Measurements from ENCODE around the gene PSMD1.
A peak's percentile ranks its signal among the peaks of the same experiment; 100 is the strongest.

The PSMD1 gene

DNA sequence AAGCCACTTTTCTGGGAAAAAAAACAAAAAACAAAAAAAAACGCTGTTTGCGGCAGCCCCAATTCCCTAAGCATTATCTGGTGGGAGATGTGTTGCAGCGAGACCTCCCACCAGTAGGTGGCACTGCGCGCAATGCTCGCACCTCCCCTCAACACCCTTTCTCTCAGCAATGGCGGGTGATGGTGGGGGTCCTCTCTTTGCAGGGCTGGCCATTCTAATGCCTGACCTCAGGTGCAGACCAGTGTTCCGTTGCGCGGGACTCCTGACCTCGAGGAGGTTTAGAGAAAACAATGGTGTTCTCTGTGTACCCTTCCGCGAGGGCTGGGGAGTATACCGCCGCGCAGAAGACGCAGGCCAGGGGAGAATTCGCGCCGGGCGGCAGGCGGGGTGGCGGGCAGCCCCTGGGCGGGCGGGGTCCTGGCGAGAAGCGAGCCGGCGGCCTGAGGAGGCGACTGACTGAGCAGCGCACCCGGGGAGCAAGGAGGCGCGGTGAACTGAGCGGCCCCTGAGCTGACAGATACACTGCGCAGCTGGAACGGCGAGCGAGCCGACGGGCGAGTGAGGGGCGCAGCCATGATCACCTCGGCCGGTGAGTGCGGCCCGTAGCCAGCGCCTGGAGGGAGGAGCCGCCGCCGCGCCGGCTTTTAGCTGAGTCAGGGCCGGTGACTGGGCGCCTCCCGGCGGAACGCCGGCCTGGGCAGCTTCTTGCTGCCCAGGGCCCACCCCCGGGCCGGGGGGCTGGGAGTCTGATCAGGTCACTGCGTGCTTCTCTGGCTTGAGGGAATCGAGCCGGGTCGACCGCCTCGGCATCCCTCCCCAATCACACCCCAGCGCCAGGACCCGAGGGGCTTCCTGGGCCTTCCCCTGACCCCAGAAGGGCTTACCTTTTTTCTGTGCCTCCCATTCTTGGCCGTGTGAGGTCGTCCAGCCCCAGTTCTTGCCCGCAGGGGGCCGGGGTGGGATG lies at the start of gene PSMD1:
Gene PSMD1, plus strand, starts transcription at position 415 of the 964 bp plus-strand sequence. Its CDS starts 159 bp downstream, at position 574.
- H3K36me3 ChIP-seq (ENCODE audit: control insufficient read depth, insufficient read depth, low read length) = no peaks in the 10 kb centered on the region
- no peaks in the 10 kb centered on the region for H3K27me3 ChIP-seq (ENCODE audit: control insufficient read depth, insufficient read depth, low read length)
- H3K9ac ChIP-seq (ENCODE audit: low read length) = peak within 1 kb of the TSS; percentile 75
- peak within 1 kb of the TSS; percentile 96 for H3K4me3 ChIP-seq (ENCODE audit: low read length)
- H3K4me1 ChIP-seq (ENCODE audit: control insufficient read depth, insufficient read depth, low read length) = peaks cover 17% of the 10 kb centered on the region
- peak within 1 kb of the TSS; percentile 97 for H3K27ac ChIP-seq (ENCODE audit: low read depth, low read length)

DNA sequence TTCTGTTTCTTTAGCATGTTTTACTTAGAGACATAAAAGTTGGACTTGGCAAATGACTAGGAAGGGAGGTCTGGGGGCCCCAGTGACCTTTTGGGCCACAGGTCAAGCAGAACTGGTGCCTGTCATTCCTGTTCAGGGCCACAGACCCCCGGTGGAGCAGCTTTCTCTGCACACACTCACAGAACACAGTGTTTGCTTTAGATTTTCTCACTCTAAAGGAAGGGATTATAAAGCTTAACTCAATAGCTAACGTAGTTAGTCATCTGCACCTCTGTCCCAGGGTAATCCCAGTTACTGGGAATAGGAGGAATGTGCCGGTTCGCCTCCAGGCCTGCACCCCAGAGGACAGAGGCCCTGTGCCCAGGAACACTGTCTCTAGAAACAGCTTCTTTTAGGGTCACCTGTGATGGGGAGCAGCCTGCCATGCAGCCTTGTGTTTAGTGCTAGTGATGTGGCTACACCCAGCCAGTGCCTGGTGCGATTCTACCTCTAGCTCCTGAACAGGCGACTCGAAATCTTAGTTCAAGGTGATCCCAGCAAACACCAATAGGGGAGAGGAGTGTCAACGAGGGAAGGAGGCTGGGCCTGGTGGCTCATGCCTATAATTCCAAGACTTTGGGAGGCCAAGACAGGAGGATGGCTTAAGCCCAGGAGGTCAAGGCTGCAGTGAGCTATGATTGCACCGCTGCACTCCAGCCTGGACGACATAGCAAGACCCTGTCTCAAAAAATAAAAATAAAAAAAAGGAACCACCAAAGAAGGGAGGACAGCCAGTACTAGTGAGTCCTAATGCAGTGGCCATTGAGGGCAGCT lies 49.2 kb upstream of the PSMD1 start:
- Histone ChIP-seq H3K9ac (ENCODE audit: low read length) (no peak overlapping the region), H3K27ac (ENCODE audit: low read depth, low read length) (no peak overlapping the region), H3K27me3 (ENCODE audit: control insufficient read depth, insufficient read depth, low read length) (no peaks in the 10 kb centered on the region), H3K36me3 (ENCODE audit: control insufficient read depth, insufficient read depth, low read length) (no peaks in the 10 kb centered on the region), H3K4me1 (ENCODE audit: control insufficient read depth, insufficient read depth, low read length) (no peaks in the 10 kb centered on the region), H3K4me3 (ENCODE audit: low read length) (no peak overlapping the region)

DNA sequence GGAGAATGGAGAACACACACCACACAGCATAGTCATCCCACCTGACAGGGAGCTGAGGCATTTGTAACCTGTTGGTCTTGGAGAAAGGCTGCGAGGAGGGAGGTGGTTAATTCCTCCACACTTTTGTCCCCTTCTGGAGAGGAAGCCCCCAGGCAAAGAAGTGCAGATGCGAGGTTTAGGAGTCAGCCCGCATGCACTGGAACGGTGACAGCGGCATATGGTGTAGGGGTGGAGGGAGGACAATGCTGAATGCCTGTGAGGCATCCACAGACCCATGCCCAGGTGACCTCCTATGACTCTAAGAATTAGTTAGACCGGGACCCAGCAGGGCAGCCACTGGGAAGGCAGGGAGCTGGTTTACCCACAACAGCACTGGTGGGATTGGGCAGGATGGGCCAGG lies 48.5 kb upstream of the PSMD1 start:
- H3K4me1 ChIP-seq (ENCODE audit: control insufficient read depth, insufficient read depth, low read length) = no peaks in the 10 kb centered on the region
- H3K9ac ChIP-seq (ENCODE audit: low read length) = no peak overlapping the region
- no peak overlapping the region for H3K27ac ChIP-seq (ENCODE audit: low read depth, low read length)
- H3K4me3 ChIP-seq (ENCODE audit: low read length) = no peak overlapping the region
- no peaks in the 10 kb centered on the region for H3K27me3 ChIP-seq (ENCODE audit: control insufficient read depth, insufficient read depth, low read length)
- H3K36me3 ChIP-seq (ENCODE audit: control insufficient read depth, insufficient read depth, low read length) = no peaks in the 10 kb centered on the region

DNA sequence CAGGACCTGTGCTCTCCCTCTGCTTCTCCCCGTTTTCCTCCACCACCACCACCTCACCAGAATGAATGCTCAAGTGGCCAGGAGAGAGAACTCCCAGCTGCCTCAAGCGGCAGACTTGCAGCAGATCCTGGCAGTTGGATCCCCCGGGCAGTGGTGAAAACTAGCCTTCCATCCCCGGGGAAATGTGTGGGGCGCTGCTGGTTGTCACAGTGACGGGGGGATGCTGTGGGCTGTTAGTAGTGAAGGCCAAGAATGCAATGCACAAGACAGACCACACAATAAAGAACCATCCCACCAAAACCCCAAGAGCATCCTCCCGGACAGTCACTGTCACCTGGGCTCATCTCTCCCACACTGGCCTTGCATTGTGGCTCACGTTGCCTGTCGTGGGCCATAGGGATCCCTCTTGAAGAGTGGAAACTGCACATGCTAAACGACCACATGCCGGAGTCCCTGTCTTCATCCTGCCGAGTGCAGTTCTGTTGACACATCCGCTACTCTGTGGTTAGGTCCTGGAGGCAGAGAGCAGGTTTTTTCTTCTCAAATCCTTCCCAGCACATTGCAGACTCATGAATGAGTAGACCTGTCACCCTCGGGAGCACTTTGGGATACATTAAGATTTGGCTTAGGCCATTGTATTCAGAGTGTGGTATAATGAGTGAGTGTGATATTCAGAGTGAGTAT lies 47.3 kb upstream of the PSMD1 start:
- Histone ChIP-seq H3K9ac (ENCODE audit: low read length) (no peak overlapping the region), H3K27me3 (ENCODE audit: control insufficient read depth, insufficient read depth, low read length) (no peaks in the 10 kb centered on the region), H3K36me3 (ENCODE audit: control insufficient read depth, insufficient read depth, low read length) (no peaks in the 10 kb centered on the region), H3K4me3 (ENCODE audit: low read length) (no peak overlapping the region), H3K27ac (ENCODE audit: low read depth, low read length) (no peak overlapping the region), H3K4me1 (ENCODE audit: control insufficient read depth, insufficient read depth, low read length) (no peaks in the 10 kb centered on the region)

DNA sequence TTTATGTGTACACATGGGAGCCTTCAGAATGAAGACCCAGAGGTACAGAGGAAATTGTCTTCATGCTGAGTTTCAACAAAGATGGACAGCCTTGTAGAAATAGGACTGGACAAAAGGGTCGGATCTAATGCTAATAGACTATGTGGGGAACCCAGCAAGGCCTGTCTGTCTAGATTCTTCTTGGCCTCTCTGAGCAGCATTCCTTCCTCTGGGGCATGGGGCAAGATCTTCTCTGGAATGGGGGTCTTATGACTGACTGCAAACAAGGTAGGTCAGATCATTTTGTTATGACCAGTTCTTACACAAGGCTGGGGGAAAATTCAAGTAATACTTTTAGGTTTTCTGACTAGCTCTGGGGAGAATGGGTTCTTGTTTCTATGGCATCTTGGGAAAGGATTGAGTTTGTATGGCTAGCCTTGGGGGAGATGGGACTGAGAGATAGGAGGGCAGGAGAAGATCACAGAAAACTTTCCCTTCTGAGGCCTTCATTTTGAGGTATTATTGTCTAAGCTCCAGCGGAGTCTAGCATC lies 46.4 kb upstream of the PSMD1 start:
- Histone ChIP-seq H3K27ac (ENCODE audit: low read depth, low read length) (no peak overlapping the region), H3K4me3 (ENCODE audit: low read length) (no peak overlapping the region), H3K27me3 (ENCODE audit: control insufficient read depth, insufficient read depth, low read length) (no peaks in the 10 kb centered on the region), H3K4me1 (ENCODE audit: control insufficient read depth, insufficient read depth, low read length) (no peaks in the 10 kb centered on the region), H3K36me3 (ENCODE audit: control insufficient read depth, insufficient read depth, low read length) (no peaks in the 10 kb centered on the region), H3K9ac (ENCODE audit: low read length) (no peak overlapping the region)

DNA sequence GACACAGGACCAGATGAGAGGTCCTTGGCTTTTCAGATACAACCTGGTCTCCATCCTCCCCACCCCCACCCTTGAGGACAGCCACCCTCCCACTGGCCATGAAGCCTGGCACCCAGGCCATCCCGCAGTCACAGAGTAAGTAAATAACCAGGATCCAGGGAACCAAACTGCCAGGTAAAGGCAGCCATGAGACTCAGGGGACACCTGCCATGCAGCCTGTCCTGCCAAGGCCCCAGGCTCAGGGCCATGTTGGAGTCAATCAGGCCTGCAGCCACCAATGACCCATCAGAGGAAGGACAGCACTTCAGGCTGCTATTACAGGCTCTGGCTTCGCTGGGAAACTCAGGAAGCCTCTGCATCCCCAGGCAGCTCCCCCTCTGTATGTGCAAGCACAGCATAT lies 45.1 kb upstream of the PSMD1 start:
- no peak overlapping the region for H3K9ac ChIP-seq (ENCODE audit: low read length)
- no peaks in the 10 kb centered on the region for H3K36me3 ChIP-seq (ENCODE audit: control insufficient read depth, insufficient read depth, low read length)
- no peak overlapping the region for H3K4me3 ChIP-seq (ENCODE audit: low read length)
- no peaks in the 10 kb centered on the region for H3K27me3 ChIP-seq (ENCODE audit: control insufficient read depth, insufficient read depth, low read length)
- H3K4me1 ChIP-seq (ENCODE audit: control insufficient read depth, insufficient read depth, low read length) = no peaks in the 10 kb centered on the region
- H3K27ac ChIP-seq (ENCODE audit: low read depth, low read length) = no peak overlapping the region

DNA sequence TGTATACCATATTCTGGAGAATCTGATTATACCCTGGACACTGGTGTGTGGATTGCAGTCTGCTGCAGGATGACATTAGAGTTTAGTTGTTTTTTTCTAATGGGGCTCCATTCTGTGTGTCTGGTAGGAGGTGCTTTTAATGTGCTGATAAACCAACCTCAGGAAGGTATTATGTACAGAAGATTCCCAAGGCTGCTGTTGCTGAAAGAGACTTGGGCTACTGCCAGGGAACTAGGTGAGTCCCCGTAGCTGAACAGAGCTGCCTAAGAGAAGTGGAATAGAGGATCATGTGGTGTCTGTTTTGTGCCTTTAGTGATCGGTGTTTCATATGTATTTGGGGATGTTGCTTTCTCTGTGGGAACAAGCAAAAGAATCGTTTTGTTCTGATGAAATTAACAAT lies 44.2 kb upstream of the PSMD1 start:
- H3K27ac ChIP-seq (ENCODE audit: low read depth, low read length) = no peak overlapping the region

DNA sequence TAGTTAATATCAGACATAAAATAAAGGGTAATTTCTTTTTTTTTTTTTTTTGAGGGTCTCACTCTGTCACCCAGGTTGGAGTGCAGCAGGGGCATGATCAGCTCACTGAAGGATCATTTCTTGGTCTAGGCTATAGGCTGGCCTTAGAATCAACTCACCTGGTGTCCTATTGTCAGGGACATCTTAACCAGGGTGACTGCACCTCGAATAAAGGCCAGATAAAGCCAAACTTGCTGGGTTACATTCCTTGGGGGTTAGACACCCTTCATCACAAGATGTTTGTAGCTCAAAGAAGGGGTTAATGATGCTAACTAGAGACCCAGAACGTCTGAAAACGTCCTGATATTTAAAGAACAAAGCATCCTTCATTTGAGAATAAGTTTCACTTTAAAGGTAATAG lies 42.8 kb upstream of the PSMD1 start:
- Histone ChIP-seq H3K27ac (ENCODE audit: low read depth, low read length) (no peak overlapping the region), H3K4me1 (ENCODE audit: control insufficient read depth, insufficient read depth, low read length) (no peaks in the 10 kb centered on the region), H3K27me3 (ENCODE audit: control insufficient read depth, insufficient read depth, low read length) (no peaks in the 10 kb centered on the region), H3K9ac (ENCODE audit: low read length) (no peak overlapping the region), H3K36me3 (ENCODE audit: control insufficient read depth, insufficient read depth, low read length) (no peaks in the 10 kb centered on the region), H3K4me3 (ENCODE audit: low read length) (no peak overlapping the region)

More for the DNA sequence above, 44.2 kb upstream of the PSMD1 start:
- H3K4me1 ChIP-seq (ENCODE audit: control insufficient read depth, insufficient read depth, low read length) = no peaks in the 10 kb centered on the region
- H3K9ac ChIP-seq (ENCODE audit: low read length) = no peak overlapping the region
- no peaks in the 10 kb centered on the region for H3K36me3 ChIP-seq (ENCODE audit: control insufficient read depth, insufficient read depth, low read length)
- H3K4me3 ChIP-seq (ENCODE audit: low read length) = no peak overlapping the region
- H3K27me3 ChIP-seq (ENCODE audit: control insufficient read depth, insufficient read depth, low read length) = no peaks in the 10 kb centered on the region

DNA sequence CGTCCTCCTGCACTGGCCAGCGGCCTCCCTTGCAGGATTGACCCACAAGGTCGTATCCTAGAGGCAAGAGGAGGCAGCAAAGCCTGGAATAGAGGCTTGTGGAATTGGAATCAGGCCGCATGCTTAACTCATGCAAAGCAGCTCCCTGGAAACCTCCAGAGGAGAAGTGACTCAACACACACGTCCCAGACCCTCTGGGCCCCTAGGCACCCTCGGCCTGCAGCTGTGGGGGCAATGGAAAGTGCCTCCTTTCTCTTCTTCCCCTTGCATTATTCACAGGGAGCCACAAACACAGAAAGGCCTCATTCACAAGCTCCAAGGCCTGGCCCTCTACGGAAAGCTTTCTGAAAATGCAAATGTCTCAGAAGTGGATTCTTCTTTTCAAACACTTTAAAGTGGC lies 41.2 kb upstream of the PSMD1 start:
- Histone ChIP-seq H3K27me3 (ENCODE audit: control insufficient read depth, insufficient read depth, low read length) (no peaks in the 10 kb centered on the region), H3K4me3 (ENCODE audit: low read length) (no peak overlapping the region), H3K4me1 (ENCODE audit: control insufficient read depth, insufficient read depth, low read length) (no peaks in the 10 kb centered on the region), H3K27ac (ENCODE audit: low read depth, low read length) (no peak overlapping the region), H3K9ac (ENCODE audit: low read length) (no peak overlapping the region), H3K36me3 (ENCODE audit: control insufficient read depth, insufficient read depth, low read length) (no peaks in the 10 kb centered on the region)

DNA sequence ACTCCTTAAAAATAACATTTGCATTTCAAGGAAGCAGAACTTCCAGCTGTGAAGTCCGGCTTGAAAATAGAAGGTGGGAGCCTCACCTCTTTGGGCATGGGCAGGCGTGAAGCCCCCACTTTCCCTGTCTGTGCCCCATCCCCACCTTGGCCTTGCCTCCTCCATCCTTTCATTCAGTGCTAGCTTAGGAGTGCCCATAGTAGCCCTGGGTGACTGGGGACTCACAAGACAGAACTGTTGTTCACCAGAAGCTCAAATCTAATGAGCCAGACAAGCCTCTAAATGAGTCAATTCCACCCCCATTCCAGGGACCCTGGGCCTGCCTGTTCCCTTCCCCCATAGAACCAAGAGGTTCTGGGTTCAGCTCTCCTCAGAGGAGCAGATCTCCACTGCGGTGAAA lies 40.7 kb upstream of the PSMD1 start:
- Histone ChIP-seq H3K4me1 (ENCODE audit: control insufficient read depth, insufficient read depth, low read length) (no peaks in the 10 kb centered on the region), H3K36me3 (ENCODE audit: control insufficient read depth, insufficient read depth, low read length) (no peaks in the 10 kb centered on the region), H3K27me3 (ENCODE audit: control insufficient read depth, insufficient read depth, low read length) (no peaks in the 10 kb centered on the region), H3K27ac (ENCODE audit: low read depth, low read length) (no peak overlapping the region), H3K9ac (ENCODE audit: low read length) (no peak overlapping the region), H3K4me3 (ENCODE audit: low read length) (no peak overlapping the region)

DNA sequence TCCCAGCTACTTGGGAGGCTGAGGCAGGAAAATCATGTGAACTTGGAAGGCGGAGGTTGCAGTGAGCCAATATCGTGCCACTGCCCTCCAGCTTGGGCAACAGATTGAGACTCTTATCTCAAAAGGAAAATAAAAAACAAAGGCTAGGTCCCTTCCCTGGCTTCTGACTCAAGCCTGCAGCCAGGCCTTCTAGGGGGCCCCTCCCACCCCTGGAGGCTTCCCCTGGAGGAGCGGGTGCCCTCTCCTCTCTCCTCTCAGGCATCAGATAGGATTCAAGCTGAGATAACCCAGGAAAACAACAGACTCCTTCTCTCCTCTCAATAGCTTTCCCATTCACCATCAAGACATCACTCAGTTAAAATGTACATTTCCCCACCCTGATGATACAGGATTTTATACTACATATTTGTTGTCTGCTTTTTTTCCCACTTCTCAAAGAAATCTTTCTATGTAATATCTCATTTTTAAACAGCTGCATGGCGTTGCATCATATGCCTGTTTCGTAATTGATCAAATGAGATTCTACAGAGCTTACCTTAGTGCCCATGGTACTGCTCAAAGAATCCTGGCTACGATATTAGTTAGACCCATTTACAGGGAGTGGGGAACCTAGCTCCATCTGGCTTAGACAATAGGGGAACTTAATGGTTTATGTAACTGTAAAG lies 40.0 kb upstream of the PSMD1 start:
- Histone ChIP-seq H3K9ac (ENCODE audit: low read length) (no peak overlapping the region), H3K27me3 (ENCODE audit: control insufficient read depth, insufficient read depth, low read length) (no peaks in the 10 kb centered on the region), H3K27ac (ENCODE audit: low read depth, low read length) (no peak overlapping the region), H3K36me3 (ENCODE audit: control insufficient read depth, insufficient read depth, low read length) (no peaks in the 10 kb centered on the region), H3K4me3 (ENCODE audit: low read length) (no peak overlapping the region), H3K4me1 (ENCODE audit: control insufficient read depth, insufficient read depth, low read length) (no peaks in the 10 kb centered on the region)

DNA sequence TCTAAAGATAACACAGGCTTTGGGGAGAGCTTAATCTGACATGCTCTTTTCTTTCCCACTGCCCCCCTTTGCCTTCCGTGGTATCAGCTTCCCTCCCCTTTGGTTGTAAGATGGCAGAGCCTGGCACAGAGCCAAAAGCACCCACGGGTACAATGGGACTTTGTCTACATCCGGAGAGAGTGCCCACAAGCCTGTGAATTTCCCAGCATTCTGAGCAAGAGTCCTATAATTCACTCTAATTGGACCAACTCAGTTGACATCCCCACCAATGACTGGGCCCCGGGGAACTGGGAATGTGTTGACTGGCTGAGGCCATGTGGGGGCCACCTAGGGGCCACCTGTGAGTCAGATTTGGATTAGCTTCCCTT lies 39.5 kb upstream of the PSMD1 start:
- no peak overlapping the region for H3K27ac ChIP-seq (ENCODE audit: low read depth, low read length)
- no peaks in the 10 kb centered on the region for H3K4me1 ChIP-seq (ENCODE audit: control insufficient read depth, insufficient read depth, low read length)
- H3K4me3 ChIP-seq (ENCODE audit: low read length) = no peak overlapping the region
- no peaks in the 10 kb centered on the region for H3K27me3 ChIP-seq (ENCODE audit: control insufficient read depth, insufficient read depth, low read length)
- H3K9ac ChIP-seq (ENCODE audit: low read length) = no peak overlapping the region
- no peaks in the 10 kb centered on the region for H3K36me3 ChIP-seq (ENCODE audit: control insufficient read depth, insufficient read depth, low read length)

Data from rectal smooth muscle tissue (tissue), 1 donor.